HepG2 (cell line): Measurements from ENCODE around the gene IL31. TPM values are rescaled to one million over a fixed set of nuclear protein-coding genes. Genes with fewer than 3 reads are reported as not detected.

Experiments
- ATAC-seq: fragments of 200-7000 bp; cut with Tn5 transposase; 3 replicates; pipeline ENCODE4 v1.9.1; 2020; ENCODE audit warnings: mild to moderate bottlenecking, moderate library complexity
- BruUV-seq: library from RNA; stranded (reverse); fragments of 400-500 nt; replicated peaks from 2 replicates; lab custom pipeline; 2021; lab: Mats Ljungman, UMichigan
- CTCF ChIA-PET: fragments of 300-600 bp; formaldehyde crosslinking; extraction: SDS; loops from one replicate; lab custom pipeline; 2021; ENCODE audit warnings: low total read pairs, inconsistent platforms, low intra/inter-chr PET ratio; lab: Yijun Ruan, JAX
- POLR2A ChIA-PET: fragments of 350-600 bp; sonication (Branson Sonifier 250); formaldehyde crosslinking; loops from one replicate; lab custom pipeline; 2020; ENCODE audit warnings: antibody characterized with exemption, inconsistent platforms; lab: Yijun Ruan, JAX
- DNase-seq: peaks from one replicate; pipeline ENCODE4 v3.0.0-alpha.2; 2015; ENCODE audit warnings: low spot score
- FAIRE-seq: peaks from 3 replicates; lab custom pipeline; 2011; peaks lifted over from hg19 to GRCh38; lab: Jason Lieb, UNC
- H2AFZ ChIP-seq: one replicate; pipeline ENCODE4 v1.6.1; 2011; ENCODE audit warnings: low read length, inconsistent platforms
- H3K27ac ChIP-seq: fragments of 300-600 bp; 3 replicates; pipeline ENCODE4 v1.8.0; 2011; ENCODE audit warnings: mixed run types, mild to moderate bottlenecking, mixed read lengths, low read length, inconsistent platforms; ENCODE audit not compliant: insufficient read depth; ENCODE audit errors: extremely low read length
- H3K27me3 ChIP-seq, 2 experiments: fragments of 200-600 bp in 1 of 2; 2 replicates in 1 of 2; 3 replicates in 1 of 2; pipeline versions ENCODE4 v1.6.0 to v1.8.0; 2011; ENCODE audit warnings: low read length in 2 of 2, mild to moderate bottlenecking in 2 of 2, moderate library complexity in 2 of 2, inconsistent platforms in 1 of 2; ENCODE audit not compliant: insufficient read depth in 2 of 2, control insufficient read depth in 1 of 2
- H3K36me3 ChIP-seq, 2 experiments: fragments of 200-600 bp in 1 of 2; replicated peaks in 1 of 2; 2 replicates in 1 of 2; 3 replicates in 1 of 2; pipeline versions ENCODE4 v1.5.1 to v1.8.0; 2011; ENCODE audit warnings: low read length in 2 of 2, inconsistent platforms in 1 of 2; ENCODE audit not compliant: insufficient read depth in 2 of 2, control insufficient read depth in 1 of 2
- H3K4me1 ChIP-seq: 2 replicates; pipeline ENCODE4 v1.5.1; 2012; ENCODE audit warnings: low read length, inconsistent platforms; ENCODE audit not compliant: insufficient read depth
- H3K4me2 ChIP-seq: 2 replicates; pipeline ENCODE4 v1.6.0; 2011; ENCODE audit warnings: low read depth, low read length, inconsistent platforms
- H3K4me3 ChIP-seq, 3 experiments: fragments of 200-600 bp in 1 of 3; sonication (generic), shearing (Covaris generic) in 1 of 3; replicated peaks in 1 of 3; 2 replicates each; pipeline ENCODE4 v1.5.1; 2011 to 2016; ENCODE audit warnings: low read length in 3 of 3, inconsistent platforms in 2 of 3, low read depth in 2 of 3, mild to moderate bottlenecking in 2 of 3, control low read depth in 1 of 3, mixed read lengths in 1 of 3; ENCODE audit not compliant: insufficient read depth in 1 of 3
- H3K79me2 ChIP-seq: one replicate; pipeline ENCODE4 v1.6.1; 2011; ENCODE audit warnings: low read length, inconsistent platforms; ENCODE audit not compliant: insufficient read depth
- H3K9ac ChIP-seq: 2 replicates; pipeline ENCODE4 v1.6.0; 2011; ENCODE audit warnings: mild to moderate bottlenecking, low read depth, low read length, inconsistent platforms; ENCODE audit not compliant: insufficient read depth
- H3K9me3 ChIP-seq: 2 replicates; pipeline ENCODE4 v1.5.1; 2012; ENCODE audit warnings: mild to moderate bottlenecking, low read length
- H4K20me1 ChIP-seq: 2 replicates; pipeline ENCODE4 v1.6.0; 2011; ENCODE audit warnings: inconsistent platforms, mild to moderate bottlenecking, low read length, moderate library complexity; ENCODE audit not compliant: insufficient read depth
- ASH2L ChIP-seq: fragments of 300-600, 200-600 bp; sonication (generic); IDR thresholded peaks from 2 replicates; pipeline ENCODE4 v1.7.0; 2017; ENCODE audit warnings: low read depth, mild to moderate bottlenecking, moderate library complexity, mixed read lengths, low read length; ENCODE audit not compliant: insufficient read length
- ATF1 ChIP-seq: IDR thresholded peaks from 2 replicates; pipeline ENCODE4 v1.6.1; 2016; ENCODE audit warnings: mild to moderate bottlenecking, control low read depth
- MNT ChIP-seq: fragments of 450-650 bp; IDR thresholded peaks from 2 replicates; pipeline ENCODE4 v1.6.1; 2016
- NFE2 ChIP-seq: sonication (generic); formaldehyde crosslinking; IDR thresholded peaks from 2 replicates; pipeline ENCODE4 v1.4.0; 2020; ENCODE audit warnings: missing genetic modification reagents
- NFIB ChIP-seq: sonication (generic); formaldehyde crosslinking; IDR thresholded peaks from 2 replicates; pipeline ENCODE4 v1.9.0; 2021; ENCODE audit warnings: missing genetic modification reagents, mild to moderate bottlenecking, borderline replicate concordance
- SIX1 ChIP-seq: sonication (generic); formaldehyde crosslinking; IDR thresholded peaks from 2 replicates; pipeline ENCODE4 v1.4.0; 2020; ENCODE audit warnings: missing genetic modification reagents, borderline replicate concordance
- ZNF263 ChIP-seq: sonication (generic); formaldehyde crosslinking; IDR thresholded peaks from 2 replicates; pipeline ENCODE4 v1.4.0; 2020; ENCODE audit warnings: missing genetic modification reagents
- ZNF281 ChIP-seq: sonication (generic); formaldehyde crosslinking; IDR thresholded peaks from 2 replicates; pipeline ENCODE4 v1.4.0; 2020; ENCODE audit warnings: missing genetic modification reagents, borderline replicate concordance
- WGBS: methylation state at CpG from one replicate; pipeline ENCODE4 v1.1.6; 2017; ENCODE audit warnings: low lambda C conversion rate; 5-methylcytosine and 5-hydroxymethylcytosine counted together
- in situ Hi-C: cut with HindIII; loops from 2 replicates; pipeline ENCODE4 v1.10.0; 2017; ENCODE audit warnings: low pct_unique_long_range_greater_than_20kb; ENCODE audit not compliant: extremely low pct_ligation_motif_present
- intact Hi-C: fragments of 100-400 bp; cut with micrococcal nuclease; formaldehyde crosslinking; loops from one replicate; pipeline ENCODE4 v1.10.0; 2022; ENCODE audit not compliant: unreplicated experiment
- polyA plus RNA-seq, 8 experiments: library from polyadenylated mRNA; depleted of rRNA in 3 of 8; stranded (reverse) in 7 of 8; unstranded in 1 of 8; fragments of >200 nt; fragmentation: Illumina TruSeq in 4 of 8; extraction: Trizol in 4 of 8; gene quantifications; 2 replicates each; pipeline versions ENCODE4 v1.2.1 to v1.2.3, GENCODE V29; 2011 to 2016; ENCODE audit warnings: low read depth in 4 of 8, missing spikeins in 1 of 8, mixed read lengths in 1 of 8; ENCODE audit not compliant: insufficient read depth in 1 of 8
- total RNA-seq, 5 experiments: library from RNA; depleted of rRNA; stranded (reverse); fragments of >200 nt; fragmentation: Illumina TruSeq; extraction: Trizol; gene quantifications; 2 replicates each; pipeline ENCODE4 v1.2.3, GENCODE V29; 2016; ENCODE audit warnings: low read depth in 1 of 5
- TF ChIP-seq, protein P1 (sequence below): sonication (generic); formaldehyde crosslinking; IDR thresholded peaks from 2 replicates; pipeline ENCODE4 v1.4.0; 2020; ENCODE audit warnings: mild to moderate bottlenecking, missing genetic modification reagents
- TF ChIP-seq, protein P2 (sequence below): sonication (generic); formaldehyde crosslinking; IDR thresholded peaks from 2 replicates; pipeline ENCODE4 v1.4.0; 2020; ENCODE audit warnings: low read depth, mild to moderate bottlenecking, missing genetic modification reagents

IL31 gene
- total and polyA plus RNA-seq, 2 of the 13 experiments (the other 11 are each of a cell fraction or from before 2014, with no cell fraction given) = not detected

DNA sequence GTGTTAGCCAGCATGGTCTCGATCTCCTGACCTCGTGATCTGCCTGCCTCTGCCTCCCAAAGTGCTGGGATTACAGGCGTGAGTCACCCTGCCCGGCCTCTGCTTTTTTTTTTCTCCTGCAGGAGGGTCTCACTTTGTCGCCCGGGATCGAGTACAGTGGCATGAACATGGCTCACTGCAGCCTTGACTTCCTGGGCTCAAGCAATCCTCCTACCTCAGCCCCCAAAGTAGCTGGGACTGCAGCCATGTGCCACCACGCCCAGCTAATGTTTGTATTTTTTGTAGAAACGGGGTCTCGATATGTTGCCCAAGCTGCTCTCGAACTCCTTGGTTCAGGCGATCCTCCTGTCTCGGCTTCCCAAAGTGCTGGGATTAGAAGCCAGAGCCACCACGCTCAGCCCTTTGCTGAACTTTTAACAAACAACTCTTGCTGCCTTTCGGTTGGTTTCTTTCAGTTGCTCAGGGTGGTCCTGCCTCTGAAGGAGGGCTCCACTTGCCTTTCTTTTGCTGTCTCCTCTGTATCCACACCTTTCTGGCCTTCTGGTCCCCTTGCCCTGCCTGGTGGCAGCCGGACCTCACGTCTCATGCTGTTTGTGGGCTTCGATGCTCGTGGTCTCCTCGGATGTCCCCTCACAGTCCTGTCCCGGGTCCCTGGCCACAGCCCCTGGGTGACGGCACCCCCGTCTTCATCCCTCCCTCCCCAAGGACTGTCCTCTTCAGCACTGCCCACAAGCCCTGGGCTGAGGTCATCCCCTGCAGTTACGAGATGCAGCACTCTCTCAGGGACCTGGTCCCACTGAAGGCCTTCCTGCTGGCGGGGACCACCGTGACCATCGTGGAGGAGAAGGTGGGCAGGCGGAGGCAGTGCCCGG lies 25.7 kb upstream of the IL31 start:
- peak overlapping the region in 1 of 3 experiments; percentile 63; a peak in 1 of 6 replicates for H3K4me3 ChIP-seq
- intact Hi-C loops = no loop called here
- WGBS = 38% methylated on average over 23 of the region's 29 CpGs
- POLR2A ChIA-PET = no interaction called here
- no peak for FAIRE-seq
- peak overlapping the region; percentile 76 for H3K4me2 ChIP-seq
- CTCF ChIA-PET = no interaction called here
- H3K4me1 ChIP-seq = peaks cover 59% of the 10 kb centered on the region
- peak; percentile 10 for ATAC-seq
- H3K36me3 ChIP-seq = no peaks in the 10 kb centered on the region
- H3K9ac ChIP-seq = no peak overlapping the region
- no peak overlapping the region for H3K27ac ChIP-seq
- no peak for DNase-seq
- H2AFZ ChIP-seq = no peak overlapping the region
- TF ChIP-seq MNT (0 out of 2 replicates have a peak, but pooled peaks have one; percentile 25), SIX1 (CRISPR knock-in tag) (no peak)
- no peaks in the 10 kb centered on the region for H3K79me2 ChIP-seq
- no TSS peak for BruUV-seq
- peaks cover 6 to 79% of the 10 kb centered on the region in 2 experiments for H3K27me3 ChIP-seq
- H4K20me1 ChIP-seq = no peaks in the 10 kb centered on the region
- in situ Hi-C loops = loop anchor here (5.0 kb wide), 1 partner anchor 57 kb away; no protein-coding TSS in a partner anchor
- H3K9me3 ChIP-seq = no peaks in the 10 kb centered on the region

DNA sequence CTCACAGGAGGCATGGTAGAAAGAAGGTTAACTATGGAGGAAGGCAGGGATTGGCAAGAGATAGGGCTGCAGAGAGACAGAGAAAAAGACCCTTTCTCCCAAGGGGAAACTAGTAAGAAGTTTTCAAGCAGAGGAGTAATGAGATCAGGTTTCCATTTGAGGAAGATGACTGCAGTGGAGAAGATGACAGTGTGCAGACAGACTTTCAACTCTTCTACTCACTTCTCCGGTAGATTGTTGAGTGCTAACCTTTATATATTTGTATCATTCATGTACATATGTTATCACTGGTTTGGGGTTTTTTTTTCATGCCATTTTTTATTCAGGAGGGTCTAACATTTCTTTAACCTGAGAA lies 23.6 kb upstream of the IL31 start:
- ChIA-PET POLR2A (no interaction called here), CTCF (no interaction called here)
- no TSS peak for BruUV-seq
- DNase-seq = no peak
- in situ Hi-C loops (loop anchor here (5.0 kb wide), 1 partner anchor 55 kb away; no protein-coding TSS in a partner anchor), intact Hi-C loops (no loop called here)
- Histone ChIP-seq H3K9ac (no peak overlapping the region), H3K27ac (no peak overlapping the region), H3K9me3 (no peaks in the 10 kb centered on the region), H3K79me2 (no peaks in the 10 kb centered on the region), H3K4me1 (peaks cover 53% of the 10 kb centered on the region), H3K4me2 (peak overlapping the region; percentile 10; the same call in 1 of the 2 replicates), H3K36me3 (no peaks in the 10 kb centered on the region), H2AFZ (no peak overlapping the region), H3K27me3 (peaks cover 2 to 64% of the 10 kb centered on the region in 2 experiments), H3K4me3 (no peak overlapping the region), H4K20me1 (no peaks in the 10 kb centered on the region)
- ATAC-seq = no peak
- FAIRE-seq = no peak
- 41% methylated on average over 1 of the region's 1 CpG for WGBS
- TF ChIP-seq NFIB (CRISPR knock-in tag) (no peak), NFE2 (CRISPR knock-in tag) (no peak), ATF1 (no peak), ASH2L (no peak), ZNF281 (no peak), ZNF263 (no peak)
- TF ChIP-seq, protein P1, sequence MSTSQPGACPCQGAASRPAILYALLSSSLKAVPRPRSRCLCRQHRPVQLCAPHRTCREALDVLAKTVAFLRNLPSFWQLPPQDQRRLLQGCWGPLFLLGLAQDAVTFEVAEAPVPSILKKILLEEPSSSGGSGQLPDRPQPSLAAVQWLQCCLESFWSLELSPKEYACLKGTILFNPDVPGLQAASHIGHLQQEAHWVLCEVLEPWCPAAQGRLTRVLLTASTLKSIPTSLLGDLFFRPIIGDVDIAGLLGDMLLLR (CRISPR knock-in tag) = no peak
- TF ChIP-seq, protein P2, sequence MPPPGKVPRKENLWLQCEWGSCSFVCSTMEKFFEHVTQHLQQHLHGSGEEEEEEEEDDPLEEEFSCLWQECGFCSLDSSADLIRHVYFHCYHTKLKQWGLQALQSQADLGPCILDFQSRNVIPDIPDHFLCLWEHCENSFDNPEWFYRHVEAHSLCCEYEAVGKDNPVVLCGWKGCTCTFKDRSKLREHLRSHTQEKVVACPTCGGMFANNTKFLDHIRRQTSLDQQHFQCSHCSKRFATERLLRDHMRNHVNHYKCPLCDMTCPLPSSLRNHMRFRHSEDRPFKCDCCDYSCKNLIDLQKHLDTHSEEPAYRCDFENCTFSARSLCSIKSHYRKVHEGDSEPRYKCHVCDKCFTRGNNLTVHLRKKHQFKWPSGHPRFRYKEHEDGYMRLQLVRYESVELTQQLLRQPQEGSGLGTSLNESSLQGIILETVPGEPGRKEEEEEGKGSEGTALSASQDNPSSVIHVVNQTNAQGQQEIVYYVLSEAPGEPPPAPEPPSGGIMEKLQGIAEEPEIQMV (CRISPR knock-in tag) = no peak
